IPS-20b (cell line): ENCODE data around the gene LMX1A.

ENCODE experiments used
- H3K27ac ChIP-seq: one replicate; pipeline ENCODE4 v1.5.1; 2013; ENCODE audit warnings: low read length
- H3K27me3 ChIP-seq: 2 replicates; pipeline ENCODE4 v1.6.1; 2013; ENCODE audit warnings: mild to moderate bottlenecking, low read length, inconsistent platforms; ENCODE audit not compliant: insufficient read depth
- H3K36me3 ChIP-seq: 2 replicates; pipeline ENCODE4 v1.6.1; 2013; ENCODE audit warnings: low read depth, mild to moderate bottlenecking, inconsistent platforms, low read length, moderate library complexity; ENCODE audit not compliant: insufficient read depth
- H3K4me1 ChIP-seq: 2 replicates; pipeline ENCODE4 v1.6.1; 2013; ENCODE audit warnings: mild to moderate bottlenecking, control low read depth, inconsistent platforms, low read length, moderate library complexity; ENCODE audit not compliant: insufficient read depth
- H3K4me3 ChIP-seq: 2 replicates; pipeline ENCODE4 v1.5.1; 2013; ENCODE audit warnings: mild to moderate bottlenecking, low read length, inconsistent platforms
- H3K9ac ChIP-seq: 2 replicates; pipeline ENCODE4 v1.6.1; 2013; ENCODE audit warnings: low read depth, mild to moderate bottlenecking, inconsistent platforms, low read length, moderate library complexity
- H3K9me3 ChIP-seq: 2 replicates; pipeline ENCODE4 v1.6.1; 2013; ENCODE audit warnings: mild to moderate bottlenecking, low read depth, low read length, inconsistent platforms; ENCODE audit not compliant: insufficient read depth

LMX1A gene

GRCh38 chr1:165315481-165315880, 41.0 kb downstream of the LMX1A start:
- Histone ChIP-seq H3K4me1 (no peaks in the 10 kb centered on the region), H3K27me3 (no peaks in the 10 kb centered on the region), H3K4me3 (no peak overlapping the region), H3K27ac (no peak overlapping the region), H3K36me3 (no peaks in the 10 kb centered on the region), H3K9ac (no peak overlapping the region), H3K9me3 (peaks cover 7% of the 10 kb centered on the region; the same call in 1 of the 2 replicates)

- no peaks in the 10 kb centered on the region; the same call in 1 of the 2 replicates for H3K27me3 ChIP-seq
- no peak overlapping the region for H3K9ac ChIP-seq
- no peaks in the 10 kb centered on the region for H3K36me3 ChIP-seq
- H3K4me3 ChIP-seq, result no peak overlapping the region
- no peak overlapping the region for H3K27ac ChIP-seq
- H3K9me3 ChIP-seq, result peaks cover 7% of the 10 kb centered on the region; the same call in 1 of the 2 replicates
- H3K4me1 ChIP-seq, result no peaks in the 10 kb centered on the region
Observed at GRCh38 chr1:165313903-165314302, 42.6 kb downstream of the LMX1A start.

GRCh38 chr1:165312591-165312990, 43.9 kb downstream of the LMX1A start:
- no peaks in the 10 kb centered on the region for H3K4me1 ChIP-seq
- no peaks in the 10 kb centered on the region for H3K36me3 ChIP-seq
- peaks cover 7% of the 10 kb centered on the region; the same call in 1 of the 2 replicates for H3K9me3 ChIP-seq
- H3K9ac ChIP-seq, result no peak overlapping the region
- H3K27ac ChIP-seq, result no peak overlapping the region
- H3K4me3 ChIP-seq, result no peak overlapping the region
- no peaks in the 10 kb centered on the region; the same call in 1 of the 2 replicates for H3K27me3 ChIP-seq

- Histone ChIP-seq H3K36me3 (no peaks in the 10 kb centered on the region), H3K9me3 (no peaks in the 10 kb centered on the region), H3K4me3 (no peak overlapping the region), H3K27ac (no peak overlapping the region), H3K27me3 (no peaks in the 10 kb centered on the region; the same call in 1 of the 2 replicates), H3K9ac (no peak overlapping the region), H3K4me1 (no peaks in the 10 kb centered on the region)
Observed at GRCh38 chr1:165306543-165307434, 49.7 kb downstream of the LMX1A start.

GRCh38 chr1:165303386-165303785, 53.1 kb downstream of the LMX1A start:
- H3K36me3 ChIP-seq, result no peaks in the 10 kb centered on the region
- H3K9me3 ChIP-seq, result no peaks in the 10 kb centered on the region
- no peak overlapping the region for H3K27ac ChIP-seq
- no peak overlapping the region for H3K9ac ChIP-seq
- no peak overlapping the region for H3K4me3 ChIP-seq
- no peaks in the 10 kb centered on the region for H3K4me1 ChIP-seq
- H3K27me3 ChIP-seq, result no peaks in the 10 kb centered on the region

GRCh38 chr1:165300400-165300903, 56.1 kb downstream of the LMX1A start:
- Histone ChIP-seq H3K4me3 (no peak overlapping the region), H3K36me3 (no peaks in the 10 kb centered on the region), H3K27ac (no peak overlapping the region), H3K9ac (no peak overlapping the region), H3K9me3 (no peaks in the 10 kb centered on the region), H3K27me3 (no peaks in the 10 kb centered on the region), H3K4me1 (no peaks in the 10 kb centered on the region)

- Histone ChIP-seq H3K4me3 (no peak overlapping the region), H3K27ac (no peak overlapping the region), H3K4me1 (no peaks in the 10 kb centered on the region), H3K36me3 (no peaks in the 10 kb centered on the region), H3K27me3 (no peaks in the 10 kb centered on the region), H3K9ac (no peak overlapping the region), H3K9me3 (no peaks in the 10 kb centered on the region)
Observed at GRCh38 chr1:165298203-165298820, 58.2 kb downstream of the LMX1A start.

GRCh38 chr1:165296205-165296604, 60.3 kb downstream of the LMX1A start:
- Histone ChIP-seq H3K9ac (no peak overlapping the region), H3K9me3 (no peaks in the 10 kb centered on the region), H3K27ac (no peak overlapping the region), H3K36me3 (no peaks in the 10 kb centered on the region), H3K4me1 (no peaks in the 10 kb centered on the region), H3K27me3 (no peaks in the 10 kb centered on the region), H3K4me3 (no peak overlapping the region)

GRCh38 chr1:165290148-165290547, 66.4 kb downstream of the LMX1A start:
- H3K9ac ChIP-seq, result no peak overlapping the region
- H3K4me3 ChIP-seq, result no peak overlapping the region
- no peaks in the 10 kb centered on the region for H3K36me3 ChIP-seq
- no peaks in the 10 kb centered on the region for H3K27me3 ChIP-seq
- H3K27ac ChIP-seq, result no peak overlapping the region
- H3K9me3 ChIP-seq, result peaks cover 11% of the 10 kb centered on the region; the same call in 1 of the 2 replicates
- H3K4me1 ChIP-seq, result peaks cover 7% of the 10 kb centered on the region; the same call in 1 of the 2 replicates

GRCh38 chr1:165289556-165289955, 67.0 kb downstream of the LMX1A start:
- Histone ChIP-seq H3K9me3 (peaks cover 11% of the 10 kb centered on the region; the same call in 1 of the 2 replicates), H3K27me3 (no peaks in the 10 kb centered on the region), H3K4me3 (no peak overlapping the region), H3K36me3 (no peaks in the 10 kb centered on the region), H3K27ac (no peak overlapping the region), H3K4me1 (peaks cover 7% of the 10 kb centered on the region; the same call in 1 of the 2 replicates), H3K9ac (no peak overlapping the region)

GRCh38 chr1:165288350-165289120, 68.0 kb downstream of the LMX1A start:
- no peak overlapping the region for H3K4me3 ChIP-seq
- H3K36me3 ChIP-seq, result no peaks in the 10 kb centered on the region
- peaks cover 7% of the 10 kb centered on the region; the same call in 1 of the 2 replicates for H3K4me1 ChIP-seq
- 0 out of 2 replicates have a peak, but pooled peaks cover 10% of the 10 kb centered on the region for H3K27me3 ChIP-seq
- H3K9ac ChIP-seq, result no peak overlapping the region
- H3K27ac ChIP-seq, result no peak overlapping the region
- H3K9me3 ChIP-seq, result peaks cover 11% of the 10 kb centered on the region; the same call in 1 of the 2 replicates
